Stimulated activated CD8-positive, alpha-beta memory T cell treated with anti-CD3 and anti-CD28 coated beads, Interleukin-12 subunit alpha, Interleukin-12 subunit beta, amount 100 ng/mL, for 24 hours (primary cell): ENCODE results near the gene WWC2.
"Not testable (repeated sequence)": the region's sequence is repeated elsewhere in the genome, so short reads cannot be mapped to it uniquely, and the experiment has no call there.

ENCODE experiments used
- DNase-seq: peaks from one replicate; pipeline ENCODE4 v3.0.0-alpha.2; 2020; ENCODE audit errors: extremely low read depth

WWC2 gene

GRCh38 chr4:183142571-183143550 is 43.8 kb downstream of the WWC2 start:
- DNase-seq = no peak

- no peak for DNase-seq
These were observed 45.7 kb downstream of the WWC2 start for GRCh38 chr4:183144787-183145186.

- DNase-seq = no peak
These were observed 46.7 kb downstream of the WWC2 start for GRCh38 chr4:183145773-183146172.

GRCh38 chr4:183146478-183146877 is 47.4 kb downstream of the WWC2 start:
- DNase-seq = no peak

GRCh38 chr4:183147196-183147595 is 48.1 kb downstream of the WWC2 start:
- DNase-seq = no peak

- no peak for DNase-seq
These were observed 48.9 kb downstream of the WWC2 start for GRCh38 chr4:183147983-183148382.

- DNase-seq = no peak
These were observed 50.8 kb downstream of the WWC2 start for GRCh38 chr4:183149616-183150539.

- DNase-seq = not testable (repeated sequence)
These were observed 51.6 kb downstream of the WWC2 start for GRCh38 chr4:183150664-183151063.

- DNase-seq = not testable (repeated sequence)
These were observed 53.2 kb downstream of the WWC2 start for GRCh38 chr4:183152232-183152631.

GRCh38 chr4:183153190-183153916 is 54.3 kb downstream of the WWC2 start:
- DNase-seq = no peak

- DNase-seq = no peak
These were observed 55.8 kb downstream of the WWC2 start for GRCh38 chr4:183154701-183155391.

- DNase-seq = no peak
These were observed 56.6 kb downstream of the WWC2 start for GRCh38 chr4:183155450-183156184.

- DNase-seq = no peak
These were observed 58.2 kb downstream of the WWC2 start for GRCh38 chr4:183157215-183157614.

GRCh38 chr4:183158062-183158461 is 59.0 kb downstream of the WWC2 start:
- DNase-seq = no peak

GRCh38 chr4:183161630-183162029 is 62.6 kb downstream of the WWC2 start:
- no peak for DNase-seq

- no peak for DNase-seq
These were observed 64.1 kb downstream of the WWC2 start for GRCh38 chr4:183163135-183163534.

GRCh38 chr4:183164963-183165362 is 65.9 kb downstream of the WWC2 start:
- DNase-seq = no peak

GRCh38 chr4:183165376-183165775 is 66.3 kb downstream of the WWC2 start:
- DNase-seq = no peak

- DNase-seq = no peak
These were observed 71.8 kb downstream of the WWC2 start for GRCh38 chr4:183170894-183171293.

GRCh38 chr4:183171484-183172267 is 72.6 kb downstream of the WWC2 start:
- no peak for DNase-seq
